OCI-LY7 (cell line): ENCODE data around the gene PRR20E. TPM values are rescaled to one million over a fixed set of nuclear protein-coding genes. Genes with fewer than 3 reads are reported as not detected.
"Not testable (repeated sequence)": the region's sequence is repeated elsewhere in the genome, so short reads cannot be mapped to it uniquely, and the experiment has no call there.

Experiments used
- BruUV-seq: library from RNA; stranded (reverse); fragments of 400-500 nt; replicated peaks from 2 replicates; lab custom pipeline; 2021; lab: Mats Ljungman, UMichigan
- CTCF ChIA-PET: fragments of 300-600 bp; sonication (Branson Sonifier 250); formaldehyde crosslinking; loops from one replicate; lab custom pipeline; 2022; ENCODE audit warnings: antibody characterized with exemption; ENCODE audit not compliant: unreplicated experiment; lab: Charles Lee
- POLR2A ChIA-PET: fragments of 300-600 bp; sonication (Branson Sonifier 250); formaldehyde crosslinking; loops from one replicate; lab custom pipeline; 2022; ENCODE audit warnings: antibody characterized with exemption; lab: Charles Lee
- DNase-seq: peaks from one replicate; pipeline ENCODE4 v3.0.0-alpha.2; 2015; ENCODE audit warnings: low spot score
- H2AFZ ChIP-seq: fragments of 200-600 bp; sonication (generic), shearing (Covaris generic); 2 replicates; pipeline ENCODE4 v1.6.1; 2014; ENCODE audit warnings: mild to moderate bottlenecking, antibody characterized with exemption, low read length, moderate library complexity
- H3K27ac ChIP-seq: fragments of 200-600 bp; sonication (generic); 2 replicates; pipeline ENCODE4 v1.5.1; 2014; ENCODE audit warnings: mixed run types, low read depth, mild to moderate bottlenecking, moderate library complexity, low read length, inconsistent platforms; ENCODE audit not compliant: poor library complexity, severe bottlenecking
- H3K36me3 ChIP-seq: fragments of 200-600 bp; sonication (generic); 2 replicates; pipeline ENCODE4 v1.6.1; 2014; ENCODE audit warnings: mild to moderate bottlenecking, antibody characterized with exemption, low read length, moderate library complexity, mixed read lengths; ENCODE audit not compliant: insufficient read depth
- H3K4me1 ChIP-seq: fragments of 200-600 bp; sonication (generic); 2 replicates; pipeline ENCODE4 v1.5.1; 2014; ENCODE audit warnings: mild to moderate bottlenecking, low read length; ENCODE audit not compliant: insufficient read depth, poor library complexity, severe bottlenecking
- H3K4me2 ChIP-seq: fragments of 200-600 bp; sonication (generic); 2 replicates; pipeline ENCODE4 v1.6.1; 2014; ENCODE audit warnings: mild to moderate bottlenecking, low read length
- H3K4me3 ChIP-seq: fragments of 200-600 bp; sonication (generic); 2 replicates; pipeline ENCODE4 v1.5.1; 2014; ENCODE audit warnings: mild to moderate bottlenecking, low read depth, low read length; ENCODE audit not compliant: poor library complexity, severe bottlenecking
- H3K79me2 ChIP-seq: fragments of 200-600 bp; sonication (generic); 2 replicates; pipeline ENCODE4 v1.6.1; 2016; ENCODE audit warnings: low read depth, mild to moderate bottlenecking, low read length, moderate library complexity, mixed read lengths; ENCODE audit not compliant: insufficient read depth
- H3K9me2 ChIP-seq: fragments of 200-600 bp; sonication (generic); 2 replicates; pipeline ENCODE4 v1.6.1; 2016; ENCODE audit warnings: mild to moderate bottlenecking, low read length, mixed read lengths; ENCODE audit not compliant: insufficient read depth
- H3K9me3 ChIP-seq: fragments of 200-600 bp; sonication (generic); 2 replicates; pipeline ENCODE4 v1.6.1; 2014; ENCODE audit warnings: mild to moderate bottlenecking, mixed run types, low read length, mixed read lengths
- H4K20me1 ChIP-seq: fragments of 200-600 bp; sonication (generic); 2 replicates; pipeline ENCODE4 v1.6.1; 2014; ENCODE audit warnings: mild to moderate bottlenecking, antibody characterized with exemption, low read length, moderate library complexity, mixed read lengths; ENCODE audit not compliant: insufficient read depth
- EZH2phosphoT487 ChIP-seq: fragments of 200-600 bp; sonication (generic); IDR thresholded peaks from 2 replicates; pipeline ENCODE4 v1.6.1; 2018; ENCODE audit warnings: low read depth, borderline replicate concordance, mild to moderate bottlenecking, mixed run types, antibody characterized with exemption, low read length, moderate library complexity, mixed read lengths
- intact Hi-C: fragments of 100-400 bp; cut with micrococcal nuclease; formaldehyde crosslinking; loops from one replicate; pipeline ENCODE4 v1.10.0; 2022; ENCODE audit not compliant: unreplicated experiment
- total RNA-seq, 2 experiments: library from RNA; depleted of rRNA in 1 of 2; stranded (reverse); fragments of >200 nt in 1 of 2; shearing (Covaris generic) in 1 of 2; gene quantifications; 2 replicates each; pipeline ENCODE4 v1.2.3, GENCODE V29; 2014 to 2022
- TF ChIP-seq, protein P1 (sequence below): fragments of 200-600 bp; sonication (generic); conservative IDR thresholded peaks from 2 replicates; pipeline ENCODE4 v1.5.1; 2014; ENCODE audit warnings: mild to moderate bottlenecking, antibody characterized with exemption, low read length, moderate library complexity, mixed read lengths

Gene PRR20E
- total RNA-seq, 2 experiments from 2014 or later: not detected

DNA sequence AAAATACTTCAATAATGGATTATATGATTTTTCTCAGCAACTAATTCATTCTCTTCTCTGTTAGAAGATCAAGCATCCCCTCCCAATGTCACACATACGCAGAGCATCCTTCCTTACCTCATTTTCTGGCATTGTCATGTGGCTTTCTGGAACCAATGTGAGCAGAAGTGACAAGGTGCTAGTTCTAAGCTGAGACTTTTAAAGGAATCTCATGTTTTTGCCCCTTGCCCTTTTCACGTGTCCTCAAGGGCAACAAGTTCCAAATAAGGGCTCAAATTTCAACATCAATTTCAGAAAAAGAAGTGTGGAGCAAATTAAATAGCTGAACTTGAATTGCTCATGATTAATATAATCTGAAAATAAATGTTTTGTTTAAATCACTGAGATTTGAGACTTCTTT is 30.9 kb upstream of the PRR20E start:
- H3K9me2 ChIP-seq: no peaks in the 10 kb centered on the region

DNA sequence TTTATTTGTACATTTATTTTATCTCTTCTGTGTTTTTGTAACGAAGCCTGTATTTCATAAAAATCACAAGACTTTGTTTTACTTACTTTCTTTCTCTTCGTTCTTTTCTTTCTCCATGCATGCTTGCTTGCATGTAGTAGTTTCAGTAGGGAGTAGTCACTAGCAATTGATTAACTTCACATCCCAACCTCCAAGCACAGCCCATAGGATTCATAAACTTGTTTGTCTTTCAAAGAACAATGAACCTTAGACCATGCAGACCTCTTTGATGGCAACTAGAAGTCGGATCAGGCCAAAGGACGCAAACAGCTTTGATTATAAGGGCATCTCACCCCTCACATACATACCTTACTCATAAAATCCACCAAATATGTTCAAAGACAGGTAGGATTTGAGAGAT is 29.4 kb upstream of the PRR20E start:
- Histone ChIP-seq H3K4me2 (no peak overlapping the region), H3K4me1 (no peaks in the 10 kb centered on the region), H3K27ac (no peak overlapping the region), H3K4me3 (no peak overlapping the region), H3K79me2 (no peaks in the 10 kb centered on the region), H2AFZ (no peak overlapping the region), H3K9me2 (no peaks in the 10 kb centered on the region), H3K9me3 (no peaks in the 10 kb centered on the region), H4K20me1 (no peaks in the 10 kb centered on the region), H3K36me3 (no peaks in the 10 kb centered on the region)
- no peak for DNase-seq
- TF ChIP-seq, protein P1, sequence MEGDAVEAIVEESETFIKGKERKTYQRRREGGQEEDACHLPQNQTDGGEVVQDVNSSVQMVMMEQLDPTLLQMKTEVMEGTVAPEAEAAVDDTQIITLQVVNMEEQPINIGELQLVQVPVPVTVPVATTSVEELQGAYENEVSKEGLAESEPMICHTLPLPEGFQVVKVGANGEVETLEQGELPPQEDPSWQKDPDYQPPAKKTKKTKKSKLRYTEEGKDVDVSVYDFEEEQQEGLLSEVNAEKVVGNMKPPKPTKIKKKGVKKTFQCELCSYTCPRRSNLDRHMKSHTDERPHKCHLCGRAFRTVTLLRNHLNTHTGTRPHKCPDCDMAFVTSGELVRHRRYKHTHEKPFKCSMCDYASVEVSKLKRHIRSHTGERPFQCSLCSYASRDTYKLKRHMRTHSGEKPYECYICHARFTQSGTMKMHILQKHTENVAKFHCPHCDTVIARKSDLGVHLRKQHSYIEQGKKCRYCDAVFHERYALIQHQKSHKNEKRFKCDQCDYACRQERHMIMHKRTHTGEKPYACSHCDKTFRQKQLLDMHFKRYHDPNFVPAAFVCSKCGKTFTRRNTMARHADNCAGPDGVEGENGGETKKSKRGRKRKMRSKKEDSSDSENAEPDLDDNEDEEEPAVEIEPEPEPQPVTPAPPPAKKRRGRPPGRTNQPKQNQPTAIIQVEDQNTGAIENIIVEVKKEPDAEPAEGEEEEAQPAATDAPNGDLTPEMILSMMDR: no peak
- no peak for TF ChIP-seq EZH2phosphoT487
- intact Hi-C loops: no loop called here
- no TSS peak for BruUV-seq
- ChIA-PET POLR2A (no interaction called here), CTCF (no interaction called here)

More for the DNA sequence above, 30.9 kb upstream of the PRR20E start:
- no peaks in the 10 kb centered on the region for H3K4me1 ChIP-seq
- no peaks in the 10 kb centered on the region for H3K79me2 ChIP-seq
- no peaks in the 10 kb centered on the region for H3K36me3 ChIP-seq
- no peak for TF ChIP-seq EZH2phosphoT487
- TF ChIP-seq, protein P1: no peak
- BruUV-seq: no TSS peak
- H3K9me3 ChIP-seq: no peaks in the 10 kb centered on the region
- intact Hi-C loops: no loop called here
- no peak overlapping the region for H3K4me2 ChIP-seq
- no peak overlapping the region for H3K4me3 ChIP-seq
- CTCF ChIA-PET: no interaction called here
- POLR2A ChIA-PET: no interaction called here
- DNase-seq: no peak
- no peaks in the 10 kb centered on the region for H4K20me1 ChIP-seq
- H2AFZ ChIP-seq: no peak overlapping the region
- H3K27ac ChIP-seq: no peak overlapping the region

DNA sequence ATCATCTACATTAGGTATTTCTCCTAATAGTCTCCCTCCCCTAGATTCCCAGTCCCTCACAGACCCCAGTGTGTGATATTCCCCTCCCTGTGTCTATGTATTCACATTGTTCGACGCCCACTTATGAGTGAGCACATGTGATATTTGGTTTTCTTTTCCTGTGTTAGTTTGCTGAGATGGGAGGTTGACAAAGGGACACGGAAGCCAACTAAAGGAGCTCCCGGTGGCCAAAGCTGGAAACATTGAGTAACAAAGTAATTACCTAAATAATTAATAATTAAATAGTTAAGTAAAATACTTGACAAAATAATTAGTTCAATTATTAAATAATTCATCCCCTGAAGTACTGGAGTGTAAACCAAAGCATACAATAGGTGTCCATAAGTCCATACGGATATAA is 28.0 kb upstream of the PRR20E start:
- Histone ChIP-seq H3K4me1 (no peaks in the 10 kb centered on the region), H3K36me3 (no peaks in the 10 kb centered on the region), H2AFZ (no peak overlapping the region), H3K9me3 (no peaks in the 10 kb centered on the region), H3K79me2 (no peaks in the 10 kb centered on the region), H3K4me2 (no peak overlapping the region), H3K9me2 (no peaks in the 10 kb centered on the region), H4K20me1 (no peaks in the 10 kb centered on the region), H3K4me3 (no peak overlapping the region), H3K27ac (no peak overlapping the region)
- POLR2A ChIA-PET: no interaction called here
- no peak for TF ChIP-seq EZH2phosphoT487
- TF ChIP-seq, protein P1: no peak
- intact Hi-C loops: no loop called here
- BruUV-seq: no TSS peak
- DNase-seq: no peak
- CTCF ChIA-PET: no interaction called here

DNA sequence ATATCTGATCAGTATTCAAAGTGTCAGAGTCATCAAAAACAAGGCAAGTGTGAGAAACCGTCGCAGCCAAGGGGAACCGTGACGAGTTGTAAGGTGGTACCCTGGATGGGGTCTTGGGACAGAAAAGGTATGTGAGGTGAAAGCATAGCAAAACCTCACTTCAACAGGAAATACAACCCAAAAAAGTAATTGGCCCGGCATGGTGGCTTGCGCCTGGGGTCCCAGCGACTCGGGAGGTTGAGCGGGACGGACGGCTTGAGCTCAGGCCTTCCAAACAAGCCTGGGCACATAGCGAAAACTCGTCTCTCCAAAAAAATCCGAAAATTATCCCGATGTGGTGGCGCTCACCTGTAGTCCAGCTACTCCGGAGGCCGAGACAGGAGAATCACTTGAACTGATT is 27.2 kb upstream of the PRR20E start:
- H3K79me2 ChIP-seq, DNase-seq, H3K4me2 ChIP-seq, intact Hi-C loops, H2AFZ ChIP-seq, H3K9me2 ChIP-seq, H4K20me1 ChIP-seq, BruUV-seq, POLR2A ChIA-PET, H3K4me1 ChIP-seq, H3K36me3 ChIP-seq, H3K9me3 ChIP-seq, H3K27ac ChIP-seq, CTCF ChIA-PET, H3K4me3 ChIP-seq: not testable (repeated sequence)
